HepG2 (cell line): ENCODE measurements around the gene PIWIL1. TPM values are rescaled to one million over a fixed set of nuclear protein-coding genes. Genes with fewer than 3 reads are reported as not detected.

Source experiments
- ATAC-seq: fragments of 200-7000 bp; cut with Tn5 transposase; 3 replicates; pipeline ENCODE4 v1.9.1; 2020; ENCODE audit warnings: mild to moderate bottlenecking, moderate library complexity
- BruUV-seq: library from RNA; stranded (reverse); fragments of 400-500 nt; replicated peaks from 2 replicates; lab custom pipeline; 2021; lab: Mats Ljungman, UMichigan
- CTCF ChIA-PET: fragments of 300-600 bp; formaldehyde crosslinking; extraction: SDS; loops from one replicate; lab custom pipeline; 2021; ENCODE audit warnings: low total read pairs, inconsistent platforms, low intra/inter-chr PET ratio; lab: Yijun Ruan, JAX
- POLR2A ChIA-PET: fragments of 350-600 bp; sonication (Branson Sonifier 250); formaldehyde crosslinking; loops from one replicate; lab custom pipeline; 2020; ENCODE audit warnings: antibody characterized with exemption, inconsistent platforms; lab: Yijun Ruan, JAX
- DNase-seq: peaks from one replicate; pipeline ENCODE4 v3.0.0-alpha.2; 2015; ENCODE audit warnings: low spot score
- FAIRE-seq: peaks from 3 replicates; lab custom pipeline; 2011; peaks lifted over from hg19 to GRCh38; lab: Jason Lieb, UNC
- H2AFZ ChIP-seq: one replicate; pipeline ENCODE4 v1.6.1; 2011; ENCODE audit warnings: low read length, inconsistent platforms
- H3K27ac ChIP-seq: fragments of 300-600 bp; 3 replicates; pipeline ENCODE4 v1.8.0; 2011; ENCODE audit warnings: mixed run types, mild to moderate bottlenecking, mixed read lengths, low read length, inconsistent platforms; ENCODE audit not compliant: insufficient read depth; ENCODE audit errors: extremely low read length
- H3K27me3 ChIP-seq, 2 experiments: fragments of 200-600 bp in 1 of 2; 2 replicates in 1 of 2; 3 replicates in 1 of 2; pipeline versions ENCODE4 v1.6.0 to v1.8.0; 2011; ENCODE audit warnings: low read length in 2 of 2, mild to moderate bottlenecking in 2 of 2, moderate library complexity in 2 of 2, inconsistent platforms in 1 of 2; ENCODE audit not compliant: insufficient read depth in 2 of 2, control insufficient read depth in 1 of 2
- H3K36me3 ChIP-seq, 2 experiments: fragments of 200-600 bp in 1 of 2; replicated peaks in 1 of 2; 2 replicates in 1 of 2; 3 replicates in 1 of 2; pipeline versions ENCODE4 v1.5.1 to v1.8.0; 2011; ENCODE audit warnings: low read length in 2 of 2, inconsistent platforms in 1 of 2; ENCODE audit not compliant: insufficient read depth in 2 of 2, control insufficient read depth in 1 of 2
- H3K4me1 ChIP-seq: 2 replicates; pipeline ENCODE4 v1.5.1; 2012; ENCODE audit warnings: low read length, inconsistent platforms; ENCODE audit not compliant: insufficient read depth
- H3K4me2 ChIP-seq: 2 replicates; pipeline ENCODE4 v1.6.0; 2011; ENCODE audit warnings: low read depth, low read length, inconsistent platforms
- H3K4me3 ChIP-seq, 3 experiments: fragments of 200-600 bp in 1 of 3; sonication (generic), shearing (Covaris generic) in 1 of 3; replicated peaks in 1 of 3; 2 replicates each; pipeline ENCODE4 v1.5.1; 2011 to 2016; ENCODE audit warnings: low read length in 3 of 3, inconsistent platforms in 2 of 3, low read depth in 2 of 3, mild to moderate bottlenecking in 2 of 3, control low read depth in 1 of 3, mixed read lengths in 1 of 3; ENCODE audit not compliant: insufficient read depth in 1 of 3
- H3K79me2 ChIP-seq: one replicate; pipeline ENCODE4 v1.6.1; 2011; ENCODE audit warnings: low read length, inconsistent platforms; ENCODE audit not compliant: insufficient read depth
- H3K9ac ChIP-seq: 2 replicates; pipeline ENCODE4 v1.6.0; 2011; ENCODE audit warnings: mild to moderate bottlenecking, low read depth, low read length, inconsistent platforms; ENCODE audit not compliant: insufficient read depth
- H3K9me3 ChIP-seq: 2 replicates; pipeline ENCODE4 v1.5.1; 2012; ENCODE audit warnings: mild to moderate bottlenecking, low read length
- H4K20me1 ChIP-seq: 2 replicates; pipeline ENCODE4 v1.6.0; 2011; ENCODE audit warnings: inconsistent platforms, mild to moderate bottlenecking, low read length, moderate library complexity; ENCODE audit not compliant: insufficient read depth
- AHDC1 ChIP-seq: sonication (generic); formaldehyde crosslinking; IDR thresholded peaks from 2 replicates; pipeline ENCODE4 v1.5.1; 2020; ENCODE audit warnings: mild to moderate bottlenecking, missing genetic modification reagents, borderline replicate concordance
- CEBPB ChIP-seq: IDR thresholded peaks from 2 replicates; pipeline ENCODE4 v1.6.1; 2011; ENCODE audit warnings: low read depth, low read length, improper control_type of control experiment, borderline replicate concordance
- DMAP1 ChIP-seq: IDR thresholded peaks from 2 replicates; pipeline ENCODE4 v1.6.1; 2016
- GLI4 ChIP-seq: sonication (generic); formaldehyde crosslinking; IDR thresholded peaks from 2 replicates; pipeline ENCODE4 v1.5.1; 2020; ENCODE audit warnings: missing genetic modification reagents, mild to moderate bottlenecking, moderate library complexity, borderline replicate concordance
- NCOR1 ChIP-seq: fragments of 200-600 bp; sonication (generic); IDR thresholded peaks from 2 replicates; pipeline ENCODE4 v1.7.0; 2017; ENCODE audit warnings: antibody characterized with exemption, low read length, borderline replicate concordance
- SIX4 ChIP-seq: sonication (generic); formaldehyde crosslinking; IDR thresholded peaks from 2 replicates; pipeline ENCODE4 v1.4.0; 2020; ENCODE audit warnings: missing genetic modification reagents
- ZNF124 ChIP-seq: sonication (generic); formaldehyde crosslinking; IDR thresholded peaks from 2 replicates; pipeline ENCODE4 v1.4.0; 2020; ENCODE audit warnings: missing genetic modification reagents
- ZNF446 ChIP-seq: sonication (generic); formaldehyde crosslinking; IDR thresholded peaks from 2 replicates; pipeline ENCODE4 v1.5.0; 2020; ENCODE audit warnings: mild to moderate bottlenecking, missing genetic modification reagents
- ZNF496 ChIP-seq: sonication (generic); formaldehyde crosslinking; IDR thresholded peaks from 2 replicates; pipeline ENCODE4 v1.8.1; 2023; ENCODE audit warnings: mild to moderate bottlenecking, moderate library complexity, missing genetic modification reagents; ENCODE audit not compliant: insufficient replicate concordance
- ZNF589 ChIP-seq: sonication (generic); formaldehyde crosslinking; conservative IDR thresholded peaks from 2 replicates; pipeline ENCODE4 v1.8.0; 2022; ENCODE audit warnings: mild to moderate bottlenecking, moderate library complexity, missing genetic modification reagents
- ZNF609 ChIP-seq: sonication (generic); formaldehyde crosslinking; IDR thresholded peaks from 2 replicates; pipeline ENCODE4 v1.4.0; 2020; ENCODE audit warnings: mild to moderate bottlenecking, missing genetic modification reagents, borderline replicate concordance
- ZNF746 ChIP-seq: sonication (generic); formaldehyde crosslinking; IDR thresholded peaks from 2 replicates; pipeline ENCODE4 v1.8.0; 2022; ENCODE audit warnings: mild to moderate bottlenecking, missing genetic modification reagents
- WGBS: methylation state at CpG from one replicate; pipeline ENCODE4 v1.1.6; 2017; ENCODE audit warnings: low lambda C conversion rate; 5-methylcytosine and 5-hydroxymethylcytosine counted together
- in situ Hi-C: cut with HindIII; loops from 2 replicates; pipeline ENCODE4 v1.10.0; 2017; ENCODE audit warnings: low pct_unique_long_range_greater_than_20kb; ENCODE audit not compliant: extremely low pct_ligation_motif_present
- intact Hi-C: fragments of 100-400 bp; cut with micrococcal nuclease; formaldehyde crosslinking; loops from one replicate; pipeline ENCODE4 v1.10.0; 2022; ENCODE audit not compliant: unreplicated experiment
- polyA plus RNA-seq, 8 experiments: library from polyadenylated mRNA; depleted of rRNA in 3 of 8; stranded (reverse) in 7 of 8; unstranded in 1 of 8; fragments of >200 nt; fragmentation: Illumina TruSeq in 4 of 8; extraction: Trizol in 4 of 8; gene quantifications; 2 replicates each; pipeline versions ENCODE4 v1.2.1 to v1.2.3, GENCODE V29; 2011 to 2016; ENCODE audit warnings: low read depth in 4 of 8, missing spikeins in 1 of 8, mixed read lengths in 1 of 8; ENCODE audit not compliant: insufficient read depth in 1 of 8
- total RNA-seq, 5 experiments: library from RNA; depleted of rRNA; stranded (reverse); fragments of >200 nt; fragmentation: Illumina TruSeq; extraction: Trizol; gene quantifications; 2 replicates each; pipeline ENCODE4 v1.2.3, GENCODE V29; 2016; ENCODE audit warnings: low read depth in 1 of 5

PIWIL1 gene
- total and polyA plus RNA-seq, 2 of the 13 experiments (the other 11 are each of a cell fraction or from before 2014, with no cell fraction given), result not detected

- TF ChIP-seq DMAP1 (CRISPR knock-in tag), result no peak
- TF ChIP-seq, all 625 proteins: peak for 0
These were observed 6.5 kb upstream of the PIWIL1 start (continued) for GRCh38 chr12:130331146-130331545.

GRCh38 chr12:130333341-130333740 lies 4.3 kb upstream of the PIWIL1 start:
- CTCF ChIA-PET, result no interaction called here
- H3K27ac ChIP-seq, result no peak overlapping the region
- no peak overlapping the region for H3K9ac ChIP-seq
- no peak overlapping the region for H2AFZ ChIP-seq
- H3K79me2 ChIP-seq, result no peaks in the 10 kb centered on the region
- ATAC-seq (no peak), DNase-seq (no peak), FAIRE-seq (no peak)
- H3K27me3 ChIP-seq, result peaks cover 2 to 30% of the 10 kb centered on the region in 2 experiments
- no peak overlapping the region for H3K4me3 ChIP-seq
- intact Hi-C loops, result no loop called here
- no peaks in the 10 kb centered on the region for H3K36me3 ChIP-seq
- BruUV-seq, result no TSS peak
- H3K9me3 ChIP-seq, result no peaks in the 10 kb centered on the region
- POLR2A ChIA-PET, result no interaction called here
- no peak overlapping the region for H3K4me2 ChIP-seq
- no peaks in the 10 kb centered on the region for H3K4me1 ChIP-seq
- WGBS, result 2% methylated on average over 5 of the region's 10 CpGs
- H4K20me1 ChIP-seq, result no peaks in the 10 kb centered on the region
- in situ Hi-C loops, result no loop called here
- TF ChIP-seq SIX4 (no peak), ZNF496 (CRISPR knock-in tag) (no peak), NCOR1 (no peak), ZNF609 (CRISPR knock-in tag) (no peak), GLI4 (CRISPR knock-in tag) (no peak), ZNF124 (CRISPR knock-in tag) (no peak), ZNF446 (CRISPR knock-in tag) (no peak), ZNF589 (no peak), ZNF746 (CRISPR knock-in tag) (no peak), CEBPB (no peak), AHDC1 (no peak)
